ENCODE data around the gene MLH1. TPM values are rescaled to one million over a fixed set of nuclear protein-coding genes. Genes with fewer than 3 reads are reported as not detected.
"Not testable (repeated sequence)": the region's sequence is repeated elsewhere in the genome, so short reads cannot be mapped to it uniquely, and the experiment has no call there.

MLH1 gene
- total RNA-seq, 1 experiment from 2014 or later: 65.0 TPM

DNA sequence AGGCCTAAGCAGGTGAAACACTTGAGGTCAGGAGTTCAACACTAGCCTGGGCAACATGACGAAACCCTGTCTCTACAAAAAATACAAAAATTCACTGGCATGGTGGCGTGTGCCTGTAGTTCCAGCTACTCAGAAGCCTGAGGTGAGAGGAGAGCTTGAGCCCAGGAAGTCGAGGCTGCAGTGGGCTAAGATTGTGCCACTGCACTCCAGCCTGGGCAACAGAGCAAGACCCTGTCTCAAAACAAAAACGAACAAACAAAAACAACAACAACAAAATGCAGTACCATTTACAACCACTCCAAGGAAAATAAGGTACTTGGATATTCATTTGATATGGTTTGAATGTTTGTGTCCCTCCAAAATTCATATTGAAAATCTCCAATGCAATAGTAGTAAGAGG, 32.8 kb upstream of the MLH1 start:
- Mint-ChIP-seq H3K27ac (ENCODE audit: low read depth, unreplicated experiment) (no peak overlapping the region), H3K9me3 (ENCODE audit: unreplicated experiment) (no peaks in the 10 kb centered on the region), H3K36me3 (ENCODE audit: insufficient read depth, unreplicated experiment) (peaks cover 4% of the 10 kb centered on the region), H3K4me3 (ENCODE audit: unreplicated experiment) (no peak overlapping the region), H3K4me1 (ENCODE audit: insufficient read depth, unreplicated experiment) (peaks cover 11% of the 10 kb centered on the region), H3K27me3 (ENCODE audit: insufficient read depth, unreplicated experiment) (no peaks in the 10 kb centered on the region)
- no peak for DNase-seq (ENCODE audit: unreplicated experiment)
- intact Hi-C loops (cut with micrococcal nuclease): no loop called here
- POLR2A ChIA-PET: no interaction called here
- CTCF ChIA-PET: interaction anchor here (0.7 to 5.6 kb wide), 8 partner anchors 9 to 233 kb away, joined by 3 to 126 read pairs (median 25); no protein-coding TSS in a partner anchor
- BruUV-seq (replicated peaks): no TSS peak
- TF ChIP-seq, protein P1, sequence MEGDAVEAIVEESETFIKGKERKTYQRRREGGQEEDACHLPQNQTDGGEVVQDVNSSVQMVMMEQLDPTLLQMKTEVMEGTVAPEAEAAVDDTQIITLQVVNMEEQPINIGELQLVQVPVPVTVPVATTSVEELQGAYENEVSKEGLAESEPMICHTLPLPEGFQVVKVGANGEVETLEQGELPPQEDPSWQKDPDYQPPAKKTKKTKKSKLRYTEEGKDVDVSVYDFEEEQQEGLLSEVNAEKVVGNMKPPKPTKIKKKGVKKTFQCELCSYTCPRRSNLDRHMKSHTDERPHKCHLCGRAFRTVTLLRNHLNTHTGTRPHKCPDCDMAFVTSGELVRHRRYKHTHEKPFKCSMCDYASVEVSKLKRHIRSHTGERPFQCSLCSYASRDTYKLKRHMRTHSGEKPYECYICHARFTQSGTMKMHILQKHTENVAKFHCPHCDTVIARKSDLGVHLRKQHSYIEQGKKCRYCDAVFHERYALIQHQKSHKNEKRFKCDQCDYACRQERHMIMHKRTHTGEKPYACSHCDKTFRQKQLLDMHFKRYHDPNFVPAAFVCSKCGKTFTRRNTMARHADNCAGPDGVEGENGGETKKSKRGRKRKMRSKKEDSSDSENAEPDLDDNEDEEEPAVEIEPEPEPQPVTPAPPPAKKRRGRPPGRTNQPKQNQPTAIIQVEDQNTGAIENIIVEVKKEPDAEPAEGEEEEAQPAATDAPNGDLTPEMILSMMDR (IDR thresholded peaks at IDR 0.05; ENCODE audit: unreplicated experiment): no peak

DNA sequence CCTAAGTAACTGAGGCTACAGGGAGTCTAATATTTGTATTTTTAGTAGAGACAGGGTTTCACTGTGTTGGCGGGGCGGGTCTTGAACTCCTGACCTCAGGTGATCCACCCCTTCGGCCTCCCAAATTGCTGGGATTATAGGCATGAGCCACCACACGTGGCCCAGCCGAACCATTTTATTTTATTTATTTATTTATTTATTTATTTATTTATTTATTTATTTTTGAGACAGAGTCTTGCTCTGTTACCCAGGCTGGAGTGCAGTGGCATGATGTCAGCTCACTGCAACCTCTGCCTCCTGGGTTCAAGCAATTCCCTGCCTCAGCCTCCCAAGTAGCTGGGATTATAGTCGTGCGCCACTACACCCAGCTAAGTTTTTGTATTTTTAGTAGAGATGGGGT, 30.3 kb upstream of the MLH1 start:
- H3K27ac Mint-ChIP-seq (ENCODE audit: low read depth, unreplicated experiment); intact Hi-C loops (cut with micrococcal nuclease); BruUV-seq (replicated peaks); DNase-seq (ENCODE audit: unreplicated experiment); H3K36me3 Mint-ChIP-seq (ENCODE audit: insufficient read depth, unreplicated experiment); H3K4me3 Mint-ChIP-seq (ENCODE audit: unreplicated experiment); H3K4me1 Mint-ChIP-seq (ENCODE audit: insufficient read depth, unreplicated experiment); H3K27me3 Mint-ChIP-seq (ENCODE audit: insufficient read depth, unreplicated experiment); H3K9me3 Mint-ChIP-seq (ENCODE audit: unreplicated experiment): not testable (repeated sequence)
- ChIA-PET CTCF (interaction anchor here (0.6 to 1.2 kb wide), 3 partner anchors 28 to 214 kb away, joined by 3 to 5 read pairs (median 3); no protein-coding TSS in a partner anchor), POLR2A (interaction anchor here (0.7 kb wide), 1 partner anchor 15 kb away, joined by 6 read pairs; no protein-coding TSS in a partner anchor)

DNA sequence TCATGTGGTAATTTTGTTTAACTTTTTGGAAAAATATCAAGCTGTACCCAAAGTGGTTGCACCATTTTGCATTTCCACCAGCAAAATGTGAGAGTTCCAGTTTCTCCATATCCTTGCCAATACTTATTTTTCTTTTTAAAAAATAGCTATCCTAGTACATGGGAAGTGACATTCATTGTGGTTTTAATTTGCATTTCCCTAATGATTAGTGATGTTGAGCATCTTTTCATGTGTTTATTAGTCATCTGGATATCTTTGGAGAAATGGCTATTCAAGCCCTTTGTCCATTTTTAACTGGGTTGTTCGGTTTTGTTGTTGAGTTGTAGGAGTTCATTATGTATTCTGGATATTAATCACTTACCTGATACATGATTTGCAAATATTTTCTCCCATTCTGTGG, 29.0 kb upstream of the MLH1 start:
- TF ChIP-seq, protein P1 (IDR thresholded peaks at IDR 0.05; ENCODE audit: unreplicated experiment): no peak
- no peaks in the 10 kb centered on the region for H3K27me3 Mint-ChIP-seq (ENCODE audit: insufficient read depth, unreplicated experiment)
- POLR2A ChIA-PET: no interaction called here
- H3K4me3 Mint-ChIP-seq (ENCODE audit: unreplicated experiment): no peak overlapping the region
- CTCF ChIA-PET: interaction anchor here (0.7 kb wide), 2 partner anchors 189 to 1997 kb away, joined by 3 to 4 read pairs; no protein-coding TSS in a partner anchor
- intact Hi-C loops (cut with micrococcal nuclease): no loop called here
- no peaks in the 10 kb centered on the region for H3K36me3 Mint-ChIP-seq (ENCODE audit: insufficient read depth, unreplicated experiment)
- H3K9me3 Mint-ChIP-seq (ENCODE audit: unreplicated experiment): no peaks in the 10 kb centered on the region
- no peak for DNase-seq (ENCODE audit: unreplicated experiment)
- no TSS peak for BruUV-seq (replicated peaks)
- no peak overlapping the region for H3K27ac Mint-ChIP-seq (ENCODE audit: low read depth, unreplicated experiment)
- peaks cover 4% of the 10 kb centered on the region for H3K4me1 Mint-ChIP-seq (ENCODE audit: insufficient read depth, unreplicated experiment)

DNA sequence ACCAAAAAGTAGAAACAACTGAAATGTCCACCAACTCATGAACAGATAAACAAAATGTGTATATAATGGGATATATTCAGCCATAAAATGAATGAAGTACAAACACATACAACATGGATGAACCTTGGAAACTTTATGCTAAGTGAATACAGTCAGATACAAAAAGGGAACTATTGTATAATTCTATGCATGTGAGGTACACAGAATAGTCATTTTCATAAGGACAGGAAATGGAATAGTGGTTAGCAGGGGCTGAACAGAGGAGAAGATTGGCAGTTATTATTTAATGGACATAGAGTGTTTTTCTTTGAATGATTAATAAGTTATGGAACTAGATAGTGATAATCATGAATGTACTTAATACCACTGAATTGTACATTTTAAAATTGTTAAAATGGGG, 28.5 kb upstream of the MLH1 start:
- POLR2A ChIA-PET: no interaction called here
- TF ChIP-seq, protein P1 (IDR thresholded peaks at IDR 0.05; ENCODE audit: unreplicated experiment): no peak
- Mint-ChIP-seq H3K4me1 (ENCODE audit: insufficient read depth, unreplicated experiment) (peaks cover 9% of the 10 kb centered on the region), H3K27me3 (ENCODE audit: insufficient read depth, unreplicated experiment) (no peaks in the 10 kb centered on the region), H3K9me3 (ENCODE audit: unreplicated experiment) (no peaks in the 10 kb centered on the region), H3K4me3 (ENCODE audit: unreplicated experiment) (no peak overlapping the region), H3K27ac (ENCODE audit: low read depth, unreplicated experiment) (no peak overlapping the region), H3K36me3 (ENCODE audit: insufficient read depth, unreplicated experiment) (no peaks in the 10 kb centered on the region)
- BruUV-seq (replicated peaks): no TSS peak
- no peak for DNase-seq (ENCODE audit: unreplicated experiment)
- CTCF ChIA-PET: interaction anchor here (0.7 kb wide), 1 partner anchor 1996 kb away, joined by 4 read pairs; no protein-coding TSS in a partner anchor
- intact Hi-C loops (cut with micrococcal nuclease): no loop called here
